HL-60/S4 treated with retinoic acid at 250 ng/mL for 4 days and 3 days (cell line): ENCODE data around the gene GPX1.
"Not testable (repeated sequence)": the region's sequence is repeated elsewhere in the genome, so short reads cannot be mapped to it uniquely, and the experiment has no call there.

Source experiments
- in situ Hi-C: fragments of 300-500 bp; cut with MboI; formaldehyde crosslinking; loops from 2 replicates; pipeline ENCODE4 v1.7.0; 2022; ENCODE audit warnings: low sequenced_read_pairs

The GPX1 gene

GRCh38 chr3:49358884-49359225 is 702 bp upstream of the GPX1 start:
- in situ Hi-C loops: no loop called here

- in situ Hi-C loops: not testable (repeated sequence)
Observed at GRCh38 chr3:49357443-49358216, 523 bp downstream of the GPX1 start.

GRCh38 chr3:49357095-49357442 is 1.1 kb downstream of the GPX1 start:
- in situ Hi-C loops: not testable (repeated sequence)

- in situ Hi-C loops: no loop called here
Observed at GRCh38 chr3:49352890-49353421, 5.2 kb downstream of the GPX1 start.

- in situ Hi-C loops: no loop called here
Observed at GRCh38 chr3:49352281-49352680, 5.9 kb downstream of the GPX1 start.

GRCh38 chr3:49351521-49352011 is 6.6 kb downstream of the GPX1 start:
- in situ Hi-C loops: no loop called here

- in situ Hi-C loops: loop anchor here (10.0 kb wide), 1 partner anchor 75 kb away; the partner anchor contains the start of genes AMT and NICN1
Observed at GRCh38 chr3:49349348-49350114, 8.6 kb downstream of the GPX1 start.

- in situ Hi-C loops: loop anchor here (10.0 kb wide), 1 partner anchor 76 kb away; the partner anchor contains the start of genes AMT and NICN1
Observed at GRCh38 chr3:49348361-49348760, 9.8 kb downstream of the GPX1 start.

GRCh38 chr3:49346797-49347251 is 11.3 kb downstream of the GPX1 start:
- in situ Hi-C loops: loop anchor here (10.0 kb wide), 1 partner anchor 78 kb away; the partner anchor contains the start of genes AMT and NICN1

GRCh38 chr3:49343163-49343562 is 15.0 kb downstream of the GPX1 start:
- in situ Hi-C loops: loop anchor here (10.0 kb wide), 1 partner anchor 82 kb away; the partner anchor contains the start of genes AMT and NICN1

- in situ Hi-C loops: loop anchor here (10.0 kb wide), 1 partner anchor 83 kb away; the partner anchor contains the start of genes AMT and NICN1
Observed at GRCh38 chr3:49341996-49342395, 16.2 kb downstream of the GPX1 start.

- in situ Hi-C loops: loop anchor here (10.0 kb wide), 1 partner anchor 85 kb away; the partner anchor contains the start of genes AMT and NICN1
Observed at GRCh38 chr3:49339941-49340800, 18.0 kb downstream of the GPX1 start, which contains the start of gene USP4. USP4 (minus strand) TSS chr3:49340053; CDS start chr3:49340024, 29 bp downstream.

- in situ Hi-C loops: no loop called here
Observed at GRCh38 chr3:49339581-49339940, 18.6 kb downstream of the GPX1 start.

- in situ Hi-C loops: no loop called here
Observed at GRCh38 chr3:49333916-49334633, 24.1 kb downstream of the GPX1 start.

- in situ Hi-C loops: no loop called here
Observed at GRCh38 chr3:49333091-49333490, 25.1 kb downstream of the GPX1 start.

- in situ Hi-C loops: no loop called here
Observed at GRCh38 chr3:49329186-49329585, 29.0 kb downstream of the GPX1 start.

- in situ Hi-C loops: not testable (repeated sequence)
Observed at GRCh38 chr3:49328350-49328749, 29.8 kb downstream of the GPX1 start.

- in situ Hi-C loops: no loop called here
Observed at GRCh38 chr3:49327485-49327884, 30.7 kb downstream of the GPX1 start.

GRCh38 chr3:49324768-49325167 is 33.4 kb downstream of the GPX1 start:
- in situ Hi-C loops: no loop called here
